ENCODE data around the gene PTPN5.
"Not testable (repeated sequence)": the region's sequence is repeated elsewhere in the genome, so short reads cannot be mapped to it uniquely, and the experiment has no call there.

The PTPN5 gene

GRCh38 chr11:18791207-18791968 lies at the start of gene PTPN5:
Gene PTPN5, minus strand, starts transcription at chr11:18791798. Its CDS starts 19,840 bp downstream, at chr11:18771958.
- DNase-seq (ENCODE audit: low read depth in 2 of 2), result no peak

GRCh38 chr11:18836417-18836816 lies 44.8 kb upstream of the PTPN5 start:
- DNase-seq (ENCODE audit: low read depth in 2 of 2), result no peak

GRCh38 chr11:18834754-18835466 lies 43.3 kb upstream of the PTPN5 start:
- DNase-seq (ENCODE audit: low read depth in 2 of 2), result no peak

GRCh38 chr11:18820160-18820559 lies 28.6 kb upstream of the PTPN5 start:
- not testable (repeated sequence) for DNase-seq (ENCODE audit: low read depth in 2 of 2)

- DNase-seq (ENCODE audit: low read depth in 2 of 2), result no peak
Measured at GRCh38 chr11:18804199-18804999, 12.8 kb upstream of the PTPN5 start.

- no peak for DNase-seq (ENCODE audit: low read depth in 2 of 2)
Measured at GRCh38 chr11:18802381-18803257, 11.0 kb upstream of the PTPN5 start.

- DNase-seq (ENCODE audit: low read depth in 2 of 2), result no peak
Measured at GRCh38 chr11:18798799-18799469, 7.3 kb upstream of the PTPN5 start.

GRCh38 chr11:18794956-18795355 lies 3.4 kb upstream of the PTPN5 start:
- DNase-seq (ENCODE audit: low read depth in 2 of 2), result no peak

GRCh38 chr11:18792827-18793226 lies 1.2 kb upstream of the PTPN5 start:
- DNase-seq (ENCODE audit: low read depth in 2 of 2), result no peak

- no peak for DNase-seq (ENCODE audit: low read depth in 2 of 2)
Measured at GRCh38 chr11:18791969-18792628, 501 bp upstream of the PTPN5 start.

- DNase-seq (ENCODE audit: low read depth in 2 of 2), result no peak
Measured at GRCh38 chr11:18790883-18791206, 753 bp downstream of the PTPN5 start.

GRCh38 chr11:18789942-18790341 lies 1.7 kb downstream of the PTPN5 start:
- no peak for DNase-seq (ENCODE audit: low read depth in 2 of 2)

- no peak for DNase-seq (ENCODE audit: low read depth in 2 of 2)
Measured at GRCh38 chr11:18785411-18785810, 6.2 kb downstream of the PTPN5 start.

- DNase-seq (ENCODE audit: low read depth in 2 of 2), result no peak
Measured at GRCh38 chr11:18780896-18781295, 10.7 kb downstream of the PTPN5 start.

- DNase-seq (ENCODE audit: low read depth in 2 of 2), result no peak
Measured at GRCh38 chr11:18780329-18780728, 11.3 kb downstream of the PTPN5 start.

- no peak for DNase-seq (ENCODE audit: low read depth in 2 of 2)
Measured at GRCh38 chr11:18778468-18778867, 13.1 kb downstream of the PTPN5 start.

GRCh38 chr11:18776324-18776723 lies 15.3 kb downstream of the PTPN5 start:
- no peak for DNase-seq (ENCODE audit: low read depth in 2 of 2)

- peak; percentile 3 to 10 for DNase-seq (ENCODE audit: low read depth in 2 of 2)
Measured at GRCh38 chr11:18775492-18776292, 15.9 kb downstream of the PTPN5 start.

GRCh38 chr11:18774801-18775200 lies 16.8 kb downstream of the PTPN5 start:
- DNase-seq (ENCODE audit: low read depth in 2 of 2), result no peak

GRCh38 chr11:18773681-18774080 lies 17.9 kb downstream of the PTPN5 start:
- no peak for DNase-seq (ENCODE audit: low read depth in 2 of 2)

All from activated CD8-positive, alpha-beta memory T cell treated with anti-CD3 and anti-CD28 coated beads for 4 hours (primary cell).